Esophagus muscularis mucosa (tissue), 4 donors: ENCODE results near the gene ENPP4.

Source experiments
- CTCF ChIP-seq, 3 experiments: fragments of 200-600 bp in 2 of 3; fragments of 450-650 bp in 1 of 3; sonication (generic) in 2 of 3; IDR thresholded peaks; one replicate each; pipeline ENCODE4 v1.5.1; 2017 to 2019; ENCODE audit warnings: antibody characterized with exemption in 3 of 3, mild to moderate bottlenecking in 2 of 3, moderate library complexity in 1 of 3
- EP300 ChIP-seq: sonication (generic); formaldehyde crosslinking; IDR thresholded peaks from one replicate; pipeline ENCODE4 v1.6.1; 2017; ENCODE audit warnings: antibody characterized with exemption
- POLR2A ChIP-seq: fragments of 450-650 bp; IDR thresholded peaks from one replicate; pipeline ENCODE4 v1.6.1; 2017; ENCODE audit warnings: antibody characterized with exemption, moderate library complexity, mild to moderate bottlenecking, low read depth
- POLR2AphosphoS5 ChIP-seq, 2 donors: sonication (generic); formaldehyde crosslinking; IDR thresholded peaks; one replicate each; pipeline ENCODE4 v1.6.1; 2017; ENCODE audit warnings: antibody characterized with exemption in 2 of 2

- no peak for TF ChIP-seq EP300
- no peak for TF ChIP-seq CTCF (IDR thresholded peaks at IDR 0.05)
- no peak for TF ChIP-seq POLR2AphosphoS5 (IDR thresholded peaks at IDR 0.05)
- TF ChIP-seq POLR2A = no peak
These were observed 14.2 kb upstream of the ENPP4 start for GRCh38 chr6:46115634-46116033.
